ENCODE measurements around the gene RHBDD3.

The RHBDD3 gene

GRCh38 chr22:29267858-29268510 is at the start of gene RHBDD3, which contains the start of gene EWSR1:
Gene RHBDD3, minus strand, starts transcription at chr22:29267981. Its CDS starts 2,355 bp downstream, at chr22:29265626.
Gene EWSR1, plus strand, starts transcription at chr22:29268268. Its CDS starts 69 bp downstream, at chr22:29268337.
- ChIA-PET POLR2A (interaction anchor here (0.7 to 1.0 kb wide), 2 partner anchors 11 kb away, joined by 3 read pairs; no protein-coding TSS in a partner anchor), CTCF (interaction anchor here (1.2 kb wide), 1 partner anchor 22 kb away, joined by 6 read pairs; no protein-coding TSS in a partner anchor)
- TF ChIP-seq CTBP1 (IDR thresholded peaks at IDR 0.05; ENCODE audit: borderline replicate concordance) (no peak; the same call in 1 of the 2 replicates), BHLHE40 (IDR thresholded peaks at IDR 0.05; ENCODE audit: borderline replicate concordance) (peak; percentile 99), L3MBTL2 (conservative IDR thresholded peaks at IDR 0.05) (peak; percentile 11; the same call in 1 of the 2 replicates), NFRKB (IDR thresholded peaks at IDR 0.05) (peak; percentile 95), FOXM1 (IDR thresholded peaks at IDR 0.05; ENCODE audit: borderline replicate concordance) (peak; percentile 84; the same call in 1 of the 2 replicates), SP1 (IDR thresholded peaks at IDR 0.05) (no peak), SUZ12 (IDR thresholded peaks at IDR 0.05) (no peak), HDGF (IDR thresholded peaks at IDR 0.05; ENCODE audit: borderline replicate concordance) (no peak), LEF1 (IDR thresholded peaks at IDR 0.05; ENCODE audit: borderline replicate concordance) (no peak; the same call in 1 of the 2 replicates), PKNOX1 (IDR thresholded peaks at IDR 0.05) (no peak), ARNT (IDR thresholded peaks at IDR 0.05) (no peak), TARDBP (IDR thresholded peaks at IDR 0.05) (peak; percentile 55; the same call in 1 of the 2 replicates), ZNF384 (IDR thresholded peaks at IDR 0.05) (no peak), FOXK2 (IDR thresholded peaks at IDR 0.05) (no peak), FOXA1 (IDR thresholded peaks at IDR 0.05) (no peak), ELF4 (IDR thresholded peaks at IDR 0.05) (peak; percentile 44; the same call in 1 of the 2 replicates)
- DNase-seq (ENCODE audit: extremely low spot score), result peak; percentile 97

- TF ChIP-seq TARDBP (IDR thresholded peaks at IDR 0.05) (no peak), FOXM1 (IDR thresholded peaks at IDR 0.05; ENCODE audit: borderline replicate concordance) (no peak), HDGF (IDR thresholded peaks at IDR 0.05; ENCODE audit: borderline replicate concordance) (no peak), ZNF384 (IDR thresholded peaks at IDR 0.05) (no peak), L3MBTL2 (conservative IDR thresholded peaks at IDR 0.05) (no peak; the same call in 1 of the 2 replicates), NFRKB (IDR thresholded peaks at IDR 0.05) (no peak), SP1 (IDR thresholded peaks at IDR 0.05) (no peak), ELF4 (IDR thresholded peaks at IDR 0.05) (no peak), FOXA1 (IDR thresholded peaks at IDR 0.05) (no peak), PKNOX1 (IDR thresholded peaks at IDR 0.05) (no peak), BHLHE40 (IDR thresholded peaks at IDR 0.05; ENCODE audit: borderline replicate concordance) (no peak), FOXK2 (IDR thresholded peaks at IDR 0.05) (no peak), LEF1 (IDR thresholded peaks at IDR 0.05; ENCODE audit: borderline replicate concordance) (no peak), ARNT (IDR thresholded peaks at IDR 0.05) (no peak), SUZ12 (IDR thresholded peaks at IDR 0.05) (no peak)
- POLR2A ChIA-PET, result no interaction called here
- no peak for DNase-seq (ENCODE audit: extremely low spot score)
- CTCF ChIA-PET, result interaction anchor here (0.7 kb wide), 1 partner anchor 1562 kb away, joined by 4 read pairs; no protein-coding TSS in a partner anchor
Observed at GRCh38 chr22:29316141-29316828, 48.5 kb upstream of the RHBDD3 start.

GRCh38 chr22:29315286-29316140 is 47.7 kb upstream of the RHBDD3 start, which contains the start of gene RASL10A:
Gene RASL10A, minus strand, starts transcription at chr22:29315697. Its CDS starts 451 bp downstream, at chr22:29315246.
- peak; percentile 64 for DNase-seq (ENCODE audit: extremely low spot score)
- no peak for TF ChIP-seq ELF4 (IDR thresholded peaks at IDR 0.05)
- no peak for TF ChIP-seq FOXA1 (IDR thresholded peaks at IDR 0.05)
- no peak for TF ChIP-seq FOXK2 (IDR thresholded peaks at IDR 0.05)
- no peak for TF ChIP-seq FOXM1 (IDR thresholded peaks at IDR 0.05; ENCODE audit: borderline replicate concordance)
- no peak for TF ChIP-seq BHLHE40 (IDR thresholded peaks at IDR 0.05; ENCODE audit: borderline replicate concordance)
- no peak for TF ChIP-seq CTBP1 (IDR thresholded peaks at IDR 0.05; ENCODE audit: borderline replicate concordance)
- no peak for TF ChIP-seq ARNT (IDR thresholded peaks at IDR 0.05)
- TF ChIP-seq SP1 (IDR thresholded peaks at IDR 0.05), result no peak
- no peak for TF ChIP-seq HDGF (IDR thresholded peaks at IDR 0.05; ENCODE audit: borderline replicate concordance)
- TF ChIP-seq L3MBTL2 (conservative IDR thresholded peaks at IDR 0.05), result no peak
- TF ChIP-seq ZNF384 (IDR thresholded peaks at IDR 0.05), result no peak
- no peak for TF ChIP-seq TARDBP (IDR thresholded peaks at IDR 0.05)
- TF ChIP-seq PKNOX1 (IDR thresholded peaks at IDR 0.05), result no peak
- TF ChIP-seq LEF1 (IDR thresholded peaks at IDR 0.05; ENCODE audit: borderline replicate concordance), result no peak
- no peak for TF ChIP-seq NFRKB (IDR thresholded peaks at IDR 0.05)
- TF ChIP-seq SUZ12 (IDR thresholded peaks at IDR 0.05), result no peak
- CTCF ChIA-PET, result no interaction called here
- POLR2A ChIA-PET, result no interaction called here

- DNase-seq (ENCODE audit: extremely low spot score), result no peak
- no peak for TF ChIP-seq TARDBP (IDR thresholded peaks at IDR 0.05)
- no peak for TF ChIP-seq FOXM1 (IDR thresholded peaks at IDR 0.05; ENCODE audit: borderline replicate concordance)
- TF ChIP-seq CTBP1 (IDR thresholded peaks at IDR 0.05; ENCODE audit: borderline replicate concordance), result no peak
- TF ChIP-seq FOXA1 (IDR thresholded peaks at IDR 0.05), result no peak
- no peak for TF ChIP-seq L3MBTL2 (conservative IDR thresholded peaks at IDR 0.05)
- no peak for TF ChIP-seq SUZ12 (IDR thresholded peaks at IDR 0.05)
- no peak for TF ChIP-seq ZNF384 (IDR thresholded peaks at IDR 0.05)
- TF ChIP-seq LEF1 (IDR thresholded peaks at IDR 0.05; ENCODE audit: borderline replicate concordance), result no peak
- TF ChIP-seq FOXK2 (IDR thresholded peaks at IDR 0.05), result no peak
- TF ChIP-seq SP1 (IDR thresholded peaks at IDR 0.05), result no peak
- TF ChIP-seq NFRKB (IDR thresholded peaks at IDR 0.05), result no peak
- TF ChIP-seq PKNOX1 (IDR thresholded peaks at IDR 0.05), result no peak
- no peak for TF ChIP-seq ARNT (IDR thresholded peaks at IDR 0.05)
- TF ChIP-seq BHLHE40 (IDR thresholded peaks at IDR 0.05; ENCODE audit: borderline replicate concordance), result no peak
- no peak for TF ChIP-seq ELF4 (IDR thresholded peaks at IDR 0.05)
- TF ChIP-seq HDGF (IDR thresholded peaks at IDR 0.05; ENCODE audit: borderline replicate concordance), result no peak
- POLR2A ChIA-PET, result interaction anchor here (1.3 kb wide), 1 partner anchor 240 kb away, joined by 3 read pairs; no protein-coding TSS in a partner anchor
- CTCF ChIA-PET, result interaction anchor here (0.6 kb wide), 1 partner anchor 161 kb away, joined by 3 read pairs; no protein-coding TSS in a partner anchor
Observed at GRCh38 chr22:29314537-29315285, 46.9 kb upstream of the RHBDD3 start.
